Activated CD4-positive, CD25-positive, alpha-beta regulatory T cell treated with anti-CD3 and anti-CD28 coated beads, Interleukin-2, amount 50 U/mL, for 72 hours (primary cell): ENCODE results near the gene KCNIP2.

Source experiments
- DNase-seq: peaks from one replicate; pipeline ENCODE4 v3.0.0; 2021

KCNIP2 gene

GRCh38 chr10:101781655-101781983, 62.0 kb downstream of the KCNIP2 start:
- DNase-seq: no peak

DNA sequence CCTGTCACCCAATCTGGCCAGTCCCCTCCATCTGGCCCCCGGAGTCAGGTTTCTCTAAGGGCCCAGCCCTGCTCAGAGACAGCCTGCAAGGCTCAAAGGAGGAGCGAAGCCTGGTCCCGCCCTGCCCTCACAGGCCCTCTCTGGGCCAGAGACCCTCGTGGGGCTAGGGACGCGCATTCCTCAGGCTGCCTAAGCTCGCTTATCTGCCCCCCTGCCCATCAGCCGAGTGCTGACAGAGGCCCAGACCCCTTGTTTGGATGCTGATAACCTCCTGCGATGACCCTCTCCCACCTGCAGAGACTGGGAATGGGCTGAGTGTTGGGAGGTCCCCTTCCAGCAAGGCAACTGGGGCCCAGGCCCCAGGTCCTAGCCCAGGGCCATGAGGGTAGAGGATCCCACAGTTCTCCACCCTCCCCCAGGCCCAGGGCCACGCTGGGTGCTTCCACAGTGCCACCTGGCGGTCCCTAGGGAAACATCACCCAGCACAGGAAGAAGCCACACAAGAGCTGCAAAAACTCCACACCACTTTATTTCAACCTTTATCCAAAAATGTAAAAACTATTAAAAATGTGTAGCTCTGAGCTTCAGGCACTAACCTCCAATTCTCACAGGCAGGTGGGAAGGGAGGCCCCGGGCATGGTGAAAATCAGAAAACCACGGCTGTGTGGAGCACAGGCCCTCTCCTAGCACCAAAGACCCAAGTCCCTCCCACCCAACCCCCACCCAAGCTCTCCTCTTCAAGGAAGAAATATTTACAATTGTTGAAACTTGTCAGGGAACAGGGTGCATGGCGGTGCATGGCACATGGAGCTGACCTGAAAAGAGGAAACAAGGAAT, 62.6 kb downstream of the KCNIP2 start:
- peak; percentile 77 for DNase-seq

- DNase-seq: no peak
Measured at GRCh38 chr10:101780187-101780817, 63.3 kb downstream of the KCNIP2 start.

GRCh38 chr10:101779544-101780186, 63.9 kb downstream of the KCNIP2 start:
- DNase-seq: peak; percentile 90

GRCh38 chr10:101778781-101779543, 64.6 kb downstream of the KCNIP2 start:
- DNase-seq: no peak

DNA sequence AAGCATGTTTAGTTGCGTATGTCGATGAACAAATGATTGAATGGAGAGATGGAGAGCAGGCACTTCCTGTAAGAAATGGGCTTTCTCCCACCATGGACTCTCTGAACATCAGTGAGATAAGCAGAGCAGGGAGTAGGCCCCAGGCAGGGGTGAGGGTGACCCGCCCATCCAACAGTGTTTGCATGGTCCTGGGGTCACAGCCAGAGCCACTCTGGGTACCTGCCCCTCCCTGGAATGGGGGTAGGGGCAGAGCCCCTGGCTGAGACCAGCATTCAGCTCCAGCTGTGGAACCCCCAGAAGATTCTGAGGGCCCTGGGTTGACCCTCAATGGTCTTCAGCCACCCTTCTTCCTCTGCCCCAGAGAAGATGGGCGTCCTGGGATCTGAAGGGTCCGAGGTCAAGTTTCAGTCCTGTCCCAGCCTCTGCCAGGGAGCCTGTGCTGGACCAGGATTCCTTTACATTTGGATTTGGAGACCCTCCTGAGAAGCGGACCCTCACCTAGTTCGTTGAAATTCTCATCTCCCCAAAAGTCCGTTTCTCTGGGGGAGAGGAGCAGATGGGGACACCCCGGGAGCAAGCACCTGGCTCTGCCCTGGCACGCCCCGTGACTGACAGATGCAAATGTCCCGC, 65.3 kb downstream of the KCNIP2 start:
- DNase-seq: no peak

DNA sequence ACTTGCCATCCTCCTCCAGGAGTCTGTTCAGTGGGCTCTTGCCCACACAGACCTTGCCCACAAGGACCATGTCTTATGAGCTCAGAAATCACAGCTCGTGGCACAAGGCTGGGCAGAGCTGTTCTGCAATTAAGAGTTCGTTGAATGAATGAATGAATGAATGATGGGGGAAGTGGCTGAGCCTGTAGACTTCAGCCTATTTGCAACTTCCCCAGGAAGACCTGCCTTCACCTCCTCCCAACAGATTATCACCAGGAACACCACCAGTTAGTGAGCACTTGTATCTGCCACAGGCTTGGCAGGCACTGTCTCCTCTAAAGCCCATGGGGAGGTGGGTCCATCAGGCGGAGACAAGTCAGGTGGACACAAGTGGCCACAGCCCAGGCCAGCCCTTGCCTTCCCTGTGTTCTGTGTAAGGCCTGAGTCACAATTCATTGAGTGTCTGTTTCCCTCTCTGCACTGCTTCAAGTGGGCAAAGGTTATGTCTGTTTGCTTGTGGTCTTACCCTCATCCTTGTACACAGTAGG, 65.9 kb downstream of the KCNIP2 start:
- DNase-seq: no peak

- no peak for DNase-seq
Measured at GRCh38 chr10:101776161-101776817, 67.3 kb downstream of the KCNIP2 start.
